ENCODE results near the gene IGLL5.
A peak's percentile ranks its signal among the peaks of the same experiment; 100 is the strongest.

IGLL5 gene

GRCh38 chr22:22927196-22927887 lies 39.7 kb downstream of the IGLL5 start:
- no peak for DNase-seq (ENCODE audit: low read depth)

- DNase-seq (ENCODE audit: low read depth): no peak
These were observed 40.5 kb downstream of the IGLL5 start for GRCh38 chr22:22927888-22928665.

- DNase-seq (ENCODE audit: low read depth): peak; percentile 11
These were observed 41.2 kb downstream of the IGLL5 start for GRCh38 chr22:22928666-22929380.

GRCh38 chr22:22929381-22930221 lies 42.0 kb downstream of the IGLL5 start:
- DNase-seq (ENCODE audit: low read depth): no peak

GRCh38 chr22:22930222-22930497 lies 42.5 kb downstream of the IGLL5 start:
- DNase-seq (ENCODE audit: low read depth): no peak

GRCh38 chr22:22930571-22931556 lies 43.2 kb downstream of the IGLL5 start:
- no peak for DNase-seq (ENCODE audit: low read depth)

- no peak for DNase-seq (ENCODE audit: low read depth)
These were observed 44.1 kb downstream of the IGLL5 start for GRCh38 chr22:22931557-22932270.

- no peak for DNase-seq (ENCODE audit: low read depth)
These were observed 44.9 kb downstream of the IGLL5 start for GRCh38 chr22:22932512-22932941.

GRCh38 chr22:22933100-22933806 lies 45.6 kb downstream of the IGLL5 start:
- no peak for DNase-seq (ENCODE audit: low read depth)

- DNase-seq (ENCODE audit: low read depth): no peak
These were observed 46.4 kb downstream of the IGLL5 start for GRCh38 chr22:22933807-22934542.

- DNase-seq (ENCODE audit: low read depth): no peak
These were observed 47.0 kb downstream of the IGLL5 start for GRCh38 chr22:22934543-22935055.

- no peak for DNase-seq (ENCODE audit: low read depth)
These were observed 47.5 kb downstream of the IGLL5 start for GRCh38 chr22:22935056-22935545.

- DNase-seq (ENCODE audit: low read depth): no peak
These were observed 48.0 kb downstream of the IGLL5 start for GRCh38 chr22:22935546-22936157.

- no peak for DNase-seq (ENCODE audit: low read depth)
These were observed 48.7 kb downstream of the IGLL5 start for GRCh38 chr22:22936180-22936914.

- no peak for DNase-seq (ENCODE audit: low read depth)
These were observed 49.5 kb downstream of the IGLL5 start for GRCh38 chr22:22936915-22937656.

- no peak for DNase-seq (ENCODE audit: low read depth)
These were observed 50.4 kb downstream of the IGLL5 start for GRCh38 chr22:22937894-22938480.
